HepG2 (cell line): ENCODE data around the gene NTMT1. TPM values are rescaled to one million over a fixed set of nuclear protein-coding genes. Genes with fewer than 3 reads are reported as not detected.
A peak's percentile ranks its signal among the peaks of the same experiment; 100 is the strongest.

Experiments used
- ATF7 ChIP-seq, 2 experiments: fragments of 450-650 bp in 1 of 2; sonication (generic) in 1 of 2; formaldehyde crosslinking in 1 of 2; IDR thresholded peaks; 2 replicates each; pipeline versions ENCODE4 v1.4.0 to v1.6.1; 2016 to 2020; ENCODE audit warnings: antibody characterized with exemption in 1 of 2, mild to moderate bottlenecking in 1 of 2, missing genetic modification reagents in 1 of 2
- BCL6 ChIP-seq: IDR thresholded peaks from 2 replicates; pipeline ENCODE4 v1.6.1; 2016; ENCODE audit warnings: missing genetic modification reagents, missing compliant biosample characterization
- CHD4 ChIP-seq: fragments of 200-600 bp; sonication (generic); IDR thresholded peaks from 2 replicates; pipeline ENCODE4 v1.7.0; 2017; ENCODE audit warnings: mild to moderate bottlenecking, low read length, borderline replicate concordance
- DNMT3B ChIP-seq: conservative IDR thresholded peaks from 2 replicates; pipeline ENCODE4 v1.6.1; 2016; ENCODE audit warnings: missing biosample characterization, control low read depth
- GATAD1 ChIP-seq: IDR thresholded peaks from 2 replicates; pipeline ENCODE4 v1.6.1; 2016; ENCODE audit warnings: missing genetic modification reagents, missing compliant biosample characterization
- GMEB1 ChIP-seq: sonication (generic); formaldehyde crosslinking; IDR thresholded peaks from 2 replicates; pipeline ENCODE4 v1.5.1; 2020; ENCODE audit warnings: missing genetic modification reagents, mild to moderate bottlenecking, borderline replicate concordance
- HMGXB4 ChIP-seq, 2 experiments: sonication (generic) in 1 of 2; formaldehyde crosslinking in 1 of 2; IDR thresholded peaks; 2 replicates each; pipeline versions ENCODE4 v1.4.0 to v1.6.1; 2018 to 2020; ENCODE audit warnings: missing genetic modification reagents in 2 of 2, borderline replicate concordance in 1 of 2, low read depth in 1 of 2, mild to moderate bottlenecking in 1 of 2, missing biosample characterization in 1 of 2
- IKZF5 ChIP-seq: IDR thresholded peaks from 2 replicates; pipeline ENCODE4 v1.6.1; 2018; ENCODE audit warnings: missing genetic modification reagents, mild to moderate bottlenecking, missing compliant biosample characterization
- IRF2 ChIP-seq: IDR thresholded peaks from 2 replicates; pipeline ENCODE4 v1.6.1; 2018; ENCODE audit warnings: missing genetic modification reagents, missing compliant biosample characterization
- KDM3A ChIP-seq: IDR thresholded peaks from 2 replicates; pipeline ENCODE4 v1.6.1; 2018; ENCODE audit warnings: low read depth, missing compliant biosample characterization
- MBNL3 ChIP-seq: fragments of 250-450 bp; sonication (Bioruptor Pico); conservative IDR thresholded peaks from 2 replicates; pipeline ENCODE4 v1.8.0; 2022; ENCODE audit warnings: mild to moderate bottlenecking, inconsistent platforms
- TBX2 ChIP-seq: sonication (generic); formaldehyde crosslinking; IDR thresholded peaks from 2 replicates; pipeline ENCODE4 v1.5.0; 2020; ENCODE audit warnings: missing genetic modification reagents, mild to moderate bottlenecking, borderline replicate concordance
- TFAP4 ChIP-seq: sonication (generic); IDR thresholded peaks from 2 replicates; pipeline ENCODE4 v1.6.1; 2016; ENCODE audit warnings: low read depth, borderline replicate concordance
- THAP8 ChIP-seq: sonication (generic); formaldehyde crosslinking; IDR thresholded peaks from 2 replicates; pipeline ENCODE4 v1.5.1; 2020; ENCODE audit warnings: missing genetic modification reagents, mild to moderate bottlenecking, borderline replicate concordance
- ZBTB37 ChIP-seq: sonication (generic); formaldehyde crosslinking; IDR thresholded peaks from 2 replicates; pipeline ENCODE4 v1.4.0; 2020; ENCODE audit warnings: mild to moderate bottlenecking, missing genetic modification reagents
- ZNF101 ChIP-seq: sonication (generic); formaldehyde crosslinking; IDR thresholded peaks from 2 replicates; pipeline ENCODE4 v1.4.0; 2020; ENCODE audit warnings: mild to moderate bottlenecking, low read depth, missing genetic modification reagents, borderline replicate concordance
- ZNF562 ChIP-seq: sonication (generic); formaldehyde crosslinking; IDR thresholded peaks from 2 replicates; pipeline ENCODE4 v1.8.0; 2022; ENCODE audit warnings: missing genetic modification reagents, borderline replicate concordance
- ZSCAN5A ChIP-seq: sonication (generic); formaldehyde crosslinking; IDR thresholded peaks from 2 replicates; pipeline ENCODE4 v1.8.0; 2022; ENCODE audit warnings: mild to moderate bottlenecking, missing genetic modification reagents, borderline replicate concordance
- polyA plus RNA-seq, 8 experiments: library from polyadenylated mRNA; depleted of rRNA in 3 of 8; stranded (reverse) in 7 of 8; unstranded in 1 of 8; fragments of >200 nt; fragmentation: Illumina TruSeq in 4 of 8; extraction: Trizol in 4 of 8; gene quantifications; 2 replicates each; pipeline versions ENCODE4 v1.2.1 to v1.2.3, GENCODE V29; 2011 to 2016; ENCODE audit warnings: low read depth in 4 of 8, missing spikeins in 1 of 8, mixed read lengths in 1 of 8; ENCODE audit not compliant: insufficient read depth in 1 of 8
- total RNA-seq, 5 experiments: library from RNA; depleted of rRNA; stranded (reverse); fragments of >200 nt; fragmentation: Illumina TruSeq; extraction: Trizol; gene quantifications; 2 replicates each; pipeline ENCODE4 v1.2.3, GENCODE V29; 2016; ENCODE audit warnings: low read depth in 1 of 5

The NTMT1 gene
- total and polyA plus RNA-seq, 2 of the 13 experiments (the other 11 are each of a cell fraction or from before 2014, with no cell fraction given), result 49.1 to 53.8 TPM

- TF ChIP-seq ZSCAN5A (peak; percentile 60; the same call in 1 of the 2 replicates), CHD4 (no peak), BCL6 (peak; percentile 93), ZBTB37 (peak; percentile 32), ZNF101 (no peak), KDM3A (CRISPR knock-in tag) (peak; percentile 93; the same call in 1 of the 2 replicates), IRF2 (CRISPR knock-in tag) (peak; percentile 74), IKZF5 (CRISPR knock-in tag) (peak; percentile 87), DNMT3B (CRISPR knock-in tag) (no peak), TFAP4 (peak; percentile 80), GATAD1 (CRISPR knock-in tag) (peak; percentile 49; the same call in 1 of the 2 replicates), MBNL3 (CRISPR knock-in tag) (no peak), ZNF562 (CRISPR knock-in tag) (no peak), TBX2 (peak; percentile 91), GMEB1 (CRISPR knock-in tag) (peak; percentile 65), ATF7 (IDR thresholded peaks at IDR 0.05) (no peak), ATF7 (CRISPR knock-in tag; IDR thresholded peaks at IDR 0.05) (peak; percentile 29; the same call in 1 of the 2 replicates), HMGXB4 (CRISPR knock-in tag; IDR thresholded peaks at IDR 0.05; ENCODE audit: borderline replicate concordance in 1 of 2, low read depth in 1 of 2) (peak; percentile 58 to 71; a peak in 2 of 4 replicates), THAP8 (0 out of 2 replicates have a peak, but pooled peaks have one; percentile 56)
Observed at GRCh38 chr9:129597355-129598088, 28.4 kb upstream of the NTMT1 start (continued).
